GM12873 (cell line): ENCODE results near the gene KIDINS220.

Experiments
- TF ChIP-seq, protein P1 (sequence below): IDR thresholded peaks from 2 replicates; pipeline ENCODE4 v1.5.1; 2012; ENCODE audit warnings: low read depth, mild to moderate bottlenecking, moderate library complexity, low read length, control low read depth; ENCODE audit not compliant: insufficient read depth; ENCODE audit errors: missing control alignments

Gene KIDINS220

GRCh38 chr2:8728305-8729015 is 109.0 kb downstream of the KIDINS220 start:
- TF ChIP-seq, protein P1, sequence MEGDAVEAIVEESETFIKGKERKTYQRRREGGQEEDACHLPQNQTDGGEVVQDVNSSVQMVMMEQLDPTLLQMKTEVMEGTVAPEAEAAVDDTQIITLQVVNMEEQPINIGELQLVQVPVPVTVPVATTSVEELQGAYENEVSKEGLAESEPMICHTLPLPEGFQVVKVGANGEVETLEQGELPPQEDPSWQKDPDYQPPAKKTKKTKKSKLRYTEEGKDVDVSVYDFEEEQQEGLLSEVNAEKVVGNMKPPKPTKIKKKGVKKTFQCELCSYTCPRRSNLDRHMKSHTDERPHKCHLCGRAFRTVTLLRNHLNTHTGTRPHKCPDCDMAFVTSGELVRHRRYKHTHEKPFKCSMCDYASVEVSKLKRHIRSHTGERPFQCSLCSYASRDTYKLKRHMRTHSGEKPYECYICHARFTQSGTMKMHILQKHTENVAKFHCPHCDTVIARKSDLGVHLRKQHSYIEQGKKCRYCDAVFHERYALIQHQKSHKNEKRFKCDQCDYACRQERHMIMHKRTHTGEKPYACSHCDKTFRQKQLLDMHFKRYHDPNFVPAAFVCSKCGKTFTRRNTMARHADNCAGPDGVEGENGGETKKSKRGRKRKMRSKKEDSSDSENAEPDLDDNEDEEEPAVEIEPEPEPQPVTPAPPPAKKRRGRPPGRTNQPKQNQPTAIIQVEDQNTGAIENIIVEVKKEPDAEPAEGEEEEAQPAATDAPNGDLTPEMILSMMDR = no peak

DNA sequence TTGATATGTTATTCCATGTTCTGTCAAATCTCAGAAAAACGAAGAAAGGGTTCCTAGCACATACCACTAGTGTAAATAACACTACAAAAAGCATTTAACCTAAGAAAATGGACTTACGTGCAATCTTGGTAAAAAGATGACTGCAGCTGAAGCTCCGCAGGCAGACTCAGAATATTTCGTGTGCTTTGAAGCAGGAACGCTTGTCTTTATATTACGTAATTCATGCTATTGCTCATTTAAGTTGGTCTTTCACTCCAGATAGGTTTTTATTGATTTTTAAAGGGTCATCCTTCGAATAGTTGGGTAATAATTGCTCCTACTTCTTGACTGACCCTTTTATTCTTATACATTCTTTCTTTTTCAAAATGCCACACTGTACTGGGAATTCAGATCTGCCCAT is 111.6 kb downstream of the KIDINS220 start:
- TF ChIP-seq, protein P1 = no peak

DNA sequence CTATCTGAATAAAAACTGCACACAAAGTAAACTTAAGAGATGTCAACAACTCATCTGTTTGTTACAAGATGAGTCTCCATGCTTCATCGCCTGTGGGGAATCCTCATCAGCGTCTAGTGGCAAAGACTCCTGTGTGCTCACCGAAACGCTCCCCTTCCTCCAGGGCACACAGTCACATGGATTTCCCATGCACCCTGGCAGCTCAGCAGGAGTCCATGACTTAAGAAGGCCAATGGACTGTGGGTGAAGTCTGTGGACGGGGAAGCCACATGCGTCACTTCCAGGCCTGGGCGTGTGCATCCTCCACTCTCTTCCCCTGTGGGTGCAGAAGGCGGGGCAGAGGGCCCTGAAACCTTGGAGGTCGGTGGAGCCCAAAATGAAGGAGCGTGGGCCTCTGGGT is 114.4 kb downstream of the KIDINS220 start:
- TF ChIP-seq, protein P1 = no peak

- TF ChIP-seq, protein P1 = no peak
Measured at GRCh38 chr2:8721410-8721809, 116.0 kb downstream of the KIDINS220 start.

DNA sequence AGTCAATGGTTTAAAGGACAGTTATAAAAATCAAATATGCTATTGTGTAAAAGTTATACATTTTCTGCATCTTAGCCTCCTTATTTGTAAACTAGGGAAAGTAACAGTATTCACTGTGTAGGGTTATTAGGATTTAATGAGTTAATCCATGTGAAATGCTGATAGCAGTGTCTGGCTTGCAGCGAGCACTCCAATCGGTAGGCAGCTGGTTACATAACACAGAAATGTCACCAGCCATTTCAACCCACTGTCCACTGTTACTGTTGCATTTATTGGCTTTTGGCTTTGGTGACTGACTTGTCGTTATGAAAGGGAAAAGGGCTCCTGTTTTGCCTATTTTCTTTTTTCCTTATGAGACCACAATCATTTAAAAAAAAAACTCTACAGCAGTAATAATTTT is 116.7 kb downstream of the KIDINS220 start:
- TF ChIP-seq, protein P1 = no peak

GRCh38 chr2:8719528-8719927 is 117.9 kb downstream of the KIDINS220 start:
- TF ChIP-seq, protein P1 = no peak

GRCh38 chr2:8714971-8715370 is 122.4 kb downstream of the KIDINS220 start:
- TF ChIP-seq, protein P1 = no peak

DNA sequence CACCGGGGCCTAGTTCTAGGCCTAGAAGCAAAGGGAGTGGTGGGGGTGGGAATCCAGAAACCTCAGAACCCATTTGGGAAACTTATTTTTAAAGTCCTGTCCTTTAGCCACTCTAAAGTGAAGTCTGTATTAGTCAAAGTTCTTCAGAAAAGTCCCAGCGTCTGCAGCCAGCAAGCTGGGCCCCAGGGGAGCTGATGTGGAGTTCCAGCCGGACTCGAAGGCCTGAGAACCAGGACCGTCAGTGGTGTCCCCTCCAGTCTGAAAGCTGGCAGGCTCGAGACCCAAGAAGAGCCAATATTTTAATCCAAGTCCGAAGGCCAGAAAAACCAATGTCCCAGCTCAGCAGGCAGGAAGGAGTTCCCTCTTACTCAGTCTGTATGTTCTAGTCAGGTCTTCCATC is 123.1 kb downstream of the KIDINS220 start:
- TF ChIP-seq, protein P1 = no peak
